HepG2 (cell line): ENCODE measurements around the gene NUP85. TPM values are rescaled to one million over a fixed set of nuclear protein-coding genes. Genes with fewer than 3 reads are reported as not detected.

Source experiments
- ARNTL ChIP-seq: sonication (generic); formaldehyde crosslinking; IDR thresholded peaks from 2 replicates; pipeline ENCODE4 v1.4.0; 2020; ENCODE audit warnings: mild to moderate bottlenecking, missing genetic modification reagents
- CREM ChIP-seq, 2 experiments: sonication (generic) in 1 of 2; formaldehyde crosslinking in 1 of 2; IDR thresholded peaks; 2 replicates each; pipeline versions ENCODE4 v1.4.0 to v1.6.1; 2016 to 2020; ENCODE audit warnings: antibody characterized with exemption in 1 of 2, mild to moderate bottlenecking in 1 of 2, missing genetic modification reagents in 1 of 2
- FOXO1 ChIP-seq: sonication (generic); formaldehyde crosslinking; IDR thresholded peaks from 2 replicates; pipeline ENCODE4 v1.4.0; 2020; ENCODE audit warnings: missing genetic modification reagents
- HBP1 ChIP-seq: IDR thresholded peaks from 2 replicates; pipeline ENCODE4 v1.6.1; 2016; ENCODE audit warnings: low read depth, control low read depth
- HCFC1 ChIP-seq: fragments of 150-350 bp; IDR thresholded peaks from 2 replicates; pipeline ENCODE4 v1.6.1; 2014; ENCODE audit warnings: low read depth, low read length
- HOXD1 ChIP-seq: sonication (generic); formaldehyde crosslinking; IDR thresholded peaks from 2 replicates; pipeline ENCODE4 v1.5.0; 2020; ENCODE audit warnings: missing genetic modification reagents
- MIER3 ChIP-seq: IDR thresholded peaks from 2 replicates; pipeline ENCODE4 v1.6.1; 2016; ENCODE audit warnings: missing compliant biosample characterization, borderline replicate concordance
- NFE2L2 ChIP-seq: fragments of 150-350 bp; IDR thresholded peaks from 2 replicates; pipeline ENCODE4 v1.6.1; 2014; ENCODE audit warnings: low read length
- NFYB ChIP-seq: sonication (generic); formaldehyde crosslinking; IDR thresholded peaks from 2 replicates; pipeline ENCODE4 v1.4.0; 2020; ENCODE audit warnings: missing genetic modification reagents
- PHF20 ChIP-seq: sonication (generic); formaldehyde crosslinking; IDR thresholded peaks from 2 replicates; pipeline ENCODE4 v1.5.0; 2020; ENCODE audit warnings: mild to moderate bottlenecking, missing genetic modification reagents
- SOX6 ChIP-seq, 2 experiments: fragments of 450-650 bp in 1 of 2; sonication (generic) in 1 of 2; formaldehyde crosslinking in 1 of 2; IDR thresholded peaks; 2 replicates each; pipeline versions ENCODE4 v1.4.0 to v1.6.1; 2017 to 2020; ENCODE audit warnings: antibody characterized with exemption in 1 of 2, mild to moderate bottlenecking in 1 of 2, missing genetic modification reagents in 1 of 2
- SP4 ChIP-seq: sonication (generic); formaldehyde crosslinking; IDR thresholded peaks from 2 replicates; pipeline ENCODE4 v1.8.1; 2023; ENCODE audit warnings: mild to moderate bottlenecking, missing genetic modification reagents
- SRSF4 ChIP-seq: fragments of 200-400 bp; formaldehyde crosslinking; IDR thresholded peaks from one replicate; pipeline ENCODE4 v1.6.1; 2018; ENCODE audit warnings: mild to moderate bottlenecking, low read depth, low read length, moderate library complexity; ENCODE audit not compliant: poor library complexity, severe bottlenecking
- STAT6 ChIP-seq: sonication (generic); formaldehyde crosslinking; IDR thresholded peaks from 2 replicates; pipeline ENCODE4 v1.4.0; 2020; ENCODE audit warnings: missing genetic modification reagents, mild to moderate bottlenecking, borderline replicate concordance
- TGIF2 ChIP-seq: IDR thresholded peaks from 2 replicates; pipeline ENCODE4 v1.6.1; 2016; ENCODE audit warnings: control low read depth, missing compliant biosample characterization
- TOE1 ChIP-seq: sonication (generic); formaldehyde crosslinking; IDR thresholded peaks from 2 replicates; pipeline ENCODE4 v1.4.0; 2020; ENCODE audit warnings: mild to moderate bottlenecking, missing genetic modification reagents
- ZFP36L1 ChIP-seq: sonication (generic); formaldehyde crosslinking; IDR thresholded peaks from 2 replicates; pipeline ENCODE4 v1.8.0; 2022; ENCODE audit warnings: mild to moderate bottlenecking, missing genetic modification reagents, moderate library complexity
- ZHX1 ChIP-seq: sonication (generic); formaldehyde crosslinking; IDR thresholded peaks from 2 replicates; pipeline ENCODE4 v1.8.1; 2022; ENCODE audit warnings: low read depth, mild to moderate bottlenecking, missing genetic modification reagents
- ZKSCAN1 ChIP-seq: fragments of 150-350 bp; IDR thresholded peaks from 2 replicates; pipeline ENCODE4 v1.6.1; 2014; ENCODE audit warnings: low read length
- ZNF101 ChIP-seq: sonication (generic); formaldehyde crosslinking; IDR thresholded peaks from 2 replicates; pipeline ENCODE4 v1.4.0; 2020; ENCODE audit warnings: mild to moderate bottlenecking, low read depth, missing genetic modification reagents, borderline replicate concordance
- ZNF335 ChIP-seq: sonication (generic); formaldehyde crosslinking; IDR thresholded peaks from 2 replicates; pipeline ENCODE4 v1.4.0; 2020; ENCODE audit warnings: missing genetic modification reagents
- ZNF451 ChIP-seq: sonication (generic); formaldehyde crosslinking; IDR thresholded peaks from 2 replicates; pipeline ENCODE4 v1.5.0; 2020; ENCODE audit warnings: mild to moderate bottlenecking, missing genetic modification reagents
- ZNF672 ChIP-seq: sonication (generic); formaldehyde crosslinking; IDR thresholded peaks from 2 replicates; pipeline ENCODE4 v1.8.1; 2022; ENCODE audit warnings: missing genetic modification reagents
- ZNF768 ChIP-seq: sonication (generic); formaldehyde crosslinking; IDR thresholded peaks from 2 replicates; pipeline ENCODE4 v1.4.0; 2020; ENCODE audit warnings: missing genetic modification reagents
- polyA plus RNA-seq, 8 experiments: library from polyadenylated mRNA; depleted of rRNA in 3 of 8; stranded (reverse) in 7 of 8; unstranded in 1 of 8; fragments of >200 nt; fragmentation: Illumina TruSeq in 4 of 8; extraction: Trizol in 4 of 8; gene quantifications; 2 replicates each; pipeline versions ENCODE4 v1.2.1 to v1.2.3, GENCODE V29; 2011 to 2016; ENCODE audit warnings: low read depth in 4 of 8, missing spikeins in 1 of 8, mixed read lengths in 1 of 8; ENCODE audit not compliant: insufficient read depth in 1 of 8
- total RNA-seq, 5 experiments: library from RNA; depleted of rRNA; stranded (reverse); fragments of >200 nt; fragmentation: Illumina TruSeq; extraction: Trizol; gene quantifications; 2 replicates each; pipeline ENCODE4 v1.2.3, GENCODE V29; 2016; ENCODE audit warnings: low read depth in 1 of 5

NUP85 gene
- total and polyA plus RNA-seq, 2 of the 13 experiments (the other 11 are each of a cell fraction or from before 2014, with no cell fraction given) = 89.1 to 124 TPM

GRCh38 chr17:75182569-75183436, 22.7 kb upstream of the NUP85 start, which contains the start of gene SUMO2 (continued):
- peak; percentile 58; the same call in 1 of the 2 replicates for TF ChIP-seq TGIF2 (CRISPR knock-in tag)
- TF ChIP-seq ZHX1 (CRISPR knock-in tag) = 0 out of 2 replicates have a peak, but pooled peaks have one; percentile 20
- peak; percentile 48 for TF ChIP-seq SP4 (CRISPR knock-in tag)
- no peak for TF ChIP-seq CREM (IDR thresholded peaks at IDR 0.05)
- TF ChIP-seq CREM (CRISPR knock-in tag; IDR thresholded peaks at IDR 0.05) = no peak
- peak; percentile 13; the same call in 1 of the 2 replicates for TF ChIP-seq HBP1 (CRISPR knock-in tag)
- peak; percentile 71 for TF ChIP-seq ZNF768
- no peak for TF ChIP-seq SOX6 (IDR thresholded peaks at IDR 0.05)
- TF ChIP-seq SOX6 (CRISPR knock-in tag; IDR thresholded peaks at IDR 0.05) = peak; percentile 14; the same call in 1 of the 2 replicates
- TF ChIP-seq SRSF4 = peak; percentile 16
- peak; percentile 90 for TF ChIP-seq ZNF335 (CRISPR knock-in tag)
- 0 out of 2 replicates have a peak, but pooled peaks have one; percentile 34 for TF ChIP-seq MIER3 (CRISPR knock-in tag)
- no peak for TF ChIP-seq ZNF451 (CRISPR knock-in tag)
- TF ChIP-seq HOXD1 = peak; percentile 51; the same call in 1 of the 2 replicates
- no peak for TF ChIP-seq ZKSCAN1
- no peak; the same call in none of the 2 replicates for TF ChIP-seq PHF20 (CRISPR knock-in tag)
- TF ChIP-seq ARNTL (CRISPR knock-in tag) = peak; percentile 69
- TF ChIP-seq TOE1 = no peak
- no peak for TF ChIP-seq ZNF101
- peak; percentile 87 for TF ChIP-seq NFYB (CRISPR knock-in tag)
- TF ChIP-seq FOXO1 = no peak
- TF ChIP-seq HCFC1 = no peak
- no peak for TF ChIP-seq STAT6 (CRISPR knock-in tag)
- TF ChIP-seq ZNF672 = no peak
- TF ChIP-seq ZFP36L1 (CRISPR knock-in tag) = no peak; the same call in 1 of the 2 replicates
- no peak for TF ChIP-seq NFE2L2
